CD8-positive, alpha-beta memory T cell (primary cell): Measurements from ENCODE around the gene RFC1. TPM values are rescaled to one million over a fixed set of nuclear protein-coding genes. Genes with fewer than 3 reads are reported as not detected.

Experiments
- CTCF ChIA-PET: fragments of 350-600 bp; sonication (Branson Sonifier 250); formaldehyde crosslinking; loops from one replicate; lab custom pipeline; 2021; ENCODE audit warnings: antibody characterized with exemption; lab: Charles Lee
- POLR2A ChIA-PET: fragments of 350-600 bp; sonication (Branson Sonifier 250); formaldehyde crosslinking; loops from one replicate; lab custom pipeline; 2021; ENCODE audit warnings: antibody characterized with exemption; lab: Charles Lee
- DNase-seq, 5 donors: peaks; one replicate each; pipeline versions ENCODE4 v3.0.0 to v3.0.0-alpha.2; 2020 to 2022; ENCODE audit warnings: mixed read lengths in 1 of 5
- H3K27ac ChIP-seq: one replicate; pipeline ENCODE4 v1.7.0; 2013; ENCODE audit warnings: low read depth, mild to moderate bottlenecking, low read length, moderate library complexity
- H3K27me3 ChIP-seq: 2 replicates; pipeline ENCODE4 v1.7.0; 2013; ENCODE audit warnings: low read length, mild to moderate bottlenecking; ENCODE audit not compliant: insufficient read depth, poor library complexity, severe bottlenecking
- H3K36me3 ChIP-seq: 2 replicates; pipeline ENCODE4 v1.7.0; 2013; ENCODE audit warnings: mild to moderate bottlenecking, low read length, moderate library complexity; ENCODE audit not compliant: insufficient read depth
- H3K4me1 ChIP-seq: 2 replicates; pipeline ENCODE4 v1.7.0; 2013; ENCODE audit warnings: mild to moderate bottlenecking, low read length, moderate library complexity; ENCODE audit not compliant: insufficient read depth
- H3K4me3 ChIP-seq: 2 replicates; pipeline ENCODE4 v1.7.0; 2013; ENCODE audit warnings: mild to moderate bottlenecking, low read length
- H3K9me3 ChIP-seq: 2 replicates; pipeline ENCODE4 v1.7.0; 2013; ENCODE audit warnings: mild to moderate bottlenecking, low read length
- H3K27ac Mint-ChIP-seq, 8 donors: one replicate each; pipeline ENCODE4 v1.8.0; 2020 to 2021; ENCODE audit warnings: mixed read lengths in 8 of 8, mild to moderate bottlenecking in 6 of 8, inconsistent platforms in 3 of 8, moderate library complexity in 3 of 8
- H3K27me3 Mint-ChIP-seq, 2 donors: one replicate each; pipeline ENCODE4 v1.8.0; 2020 to 2021; ENCODE audit warnings: mixed read lengths in 2 of 2, mild to moderate bottlenecking in 1 of 2, moderate library complexity in 1 of 2
- H3K36me3 Mint-ChIP-seq, 3 donors: one replicate each; pipeline ENCODE4 v1.8.0; 2020 to 2021; ENCODE audit warnings: mixed read lengths in 3 of 3, inconsistent platforms in 1 of 3, mild to moderate bottlenecking in 1 of 3
- H3K4me1 Mint-ChIP-seq, 3 donors: one replicate each; pipeline ENCODE4 v1.8.0; 2020 to 2021; ENCODE audit warnings: mixed read lengths in 3 of 3, inconsistent platforms in 1 of 3, mild to moderate bottlenecking in 1 of 3
- H3K4me3 Mint-ChIP-seq, 7 donors: one replicate each; pipeline ENCODE4 v1.8.0; 2020 to 2021; ENCODE audit warnings: mixed read lengths in 7 of 7, mild to moderate bottlenecking in 6 of 7, moderate library complexity in 4 of 7, inconsistent platforms in 2 of 7
- H3K9me3 Mint-ChIP-seq, 5 donors: one replicate each; pipeline ENCODE4 v1.8.0; 2020 to 2022; ENCODE audit warnings: mixed read lengths in 5 of 5, mild to moderate bottlenecking in 3 of 5, moderate library complexity in 2 of 5, inconsistent platforms in 1 of 5
- polyA plus RNA-seq: library from polyadenylated mRNA; unstranded; fragments of 300-500 nt; fragmentation: Illumina TruSeq; gene quantifications from one replicate; pipeline ENCODE4 v1.2.3, GENCODE V29; 2021
- total RNA-seq, 2 experiments: library from RNA; stranded (reverse); gene quantifications; one replicate each; pipeline ENCODE4 v1.2.3, GENCODE V29; 2021

Gene RFC1
- total and polyA plus RNA-seq, 3 experiments from 2014 or later, result 45.7 to 82.9 (median 79.8) TPM

GRCh38 chr4:39324446-39324845 is 41.7 kb downstream of the RFC1 start:
- Mint-ChIP-seq H3K4me1 (peaks cover 7 to 12% (median 7%) of the 10 kb centered on the region in 3 donors), H3K27me3 (no peaks in the 10 kb centered on the region), H3K27ac (no peak overlapping the region), H3K36me3 (peaks cover 9 to 78% (median 29%) of the 10 kb centered on the region in 3 donors), H3K4me3 (no peak overlapping the region), H3K9me3 (no peaks in the 10 kb centered on the region)
- Histone ChIP-seq H3K27ac (no peak overlapping the region), H3K36me3 (peaks cover 21% of the 10 kb centered on the region), H3K27me3 (no peaks in the 10 kb centered on the region), H3K4me1 (no peaks in the 10 kb centered on the region), H3K4me3 (no peak overlapping the region), H3K9me3 (no peaks in the 10 kb centered on the region)
- ChIA-PET CTCF (no interaction called here), POLR2A (no interaction called here)
- DNase-seq, result no peak

- peaks cover 7 to 10% (median 7%) of the 10 kb centered on the region in 3 donors for H3K4me1 Mint-ChIP-seq
- H3K4me3 Mint-ChIP-seq, result no peak overlapping the region
- H3K36me3 Mint-ChIP-seq, result peaks cover 9 to 77% (median 29%) of the 10 kb centered on the region in 3 donors
- Histone ChIP-seq H3K36me3 (peaks cover 21% of the 10 kb centered on the region), H3K27ac (no peak overlapping the region), H3K4me1 (no peaks in the 10 kb centered on the region), H3K4me3 (no peak overlapping the region), H3K27me3 (no peaks in the 10 kb centered on the region), H3K9me3 (no peaks in the 10 kb centered on the region)
- no peaks in the 10 kb centered on the region for H3K9me3 Mint-ChIP-seq
- POLR2A ChIA-PET, result no interaction called here
- no peak for DNase-seq
- CTCF ChIA-PET, result no interaction called here
- no peak overlapping the region for H3K27ac Mint-ChIP-seq
- H3K27me3 Mint-ChIP-seq, result no peaks in the 10 kb centered on the region
These were observed 42.3 kb downstream of the RFC1 start for GRCh38 chr4:39323821-39324220.

DNA sequence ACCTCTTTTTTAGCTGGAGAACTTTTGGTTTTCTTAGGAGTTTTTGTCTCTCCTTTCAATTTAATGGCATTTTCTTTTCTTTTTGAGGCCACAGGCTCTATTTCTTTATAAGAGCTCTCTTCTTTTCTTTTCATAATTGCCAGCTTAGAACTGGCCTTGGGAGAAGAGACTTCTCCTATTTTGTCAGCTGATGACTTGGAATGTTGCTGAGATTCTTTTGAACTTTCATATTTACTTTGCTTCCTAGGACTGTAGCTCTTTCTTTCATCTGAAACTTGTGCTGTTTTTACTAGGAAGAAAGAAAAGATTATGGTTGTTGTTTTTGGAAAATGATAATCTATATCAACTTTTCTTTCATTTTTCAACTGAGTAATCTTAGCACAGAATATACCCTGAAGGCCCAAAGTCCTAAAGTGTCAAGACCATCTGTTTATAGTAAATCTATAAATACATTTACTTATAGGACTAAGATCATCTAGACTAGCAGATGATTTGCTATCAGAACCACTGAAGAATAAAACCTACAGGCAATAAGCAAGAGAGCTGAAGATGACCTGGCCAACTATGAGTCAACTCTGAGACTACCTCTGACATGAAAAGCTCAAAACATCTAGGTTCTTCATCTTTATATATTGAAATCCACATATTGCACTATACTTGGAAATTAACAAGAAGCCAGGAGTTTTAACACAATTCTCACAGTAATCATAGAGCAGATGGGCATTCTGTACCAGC is 45.6 kb downstream of the RFC1 start:
- CTCF ChIA-PET, result no interaction called here

DNA sequence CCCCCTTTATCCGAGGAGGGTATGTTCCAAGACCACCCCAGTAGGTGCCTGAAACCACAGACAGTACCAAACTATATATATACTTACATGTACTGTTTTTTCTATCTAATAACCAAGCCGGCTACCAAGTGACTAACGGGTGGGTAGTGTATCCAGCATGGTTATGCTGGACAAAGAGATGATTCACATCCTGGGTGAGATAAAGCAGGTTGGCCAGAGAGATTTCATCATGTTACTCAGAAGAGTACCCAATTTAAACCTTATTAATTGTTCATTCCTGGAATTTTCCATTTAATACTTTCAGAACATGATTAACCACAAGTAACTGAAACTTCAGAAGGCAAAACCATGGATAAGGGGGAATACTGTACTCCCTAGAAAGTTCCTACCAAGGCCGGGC is 46.5 kb downstream of the RFC1 start:
- no peaks in the 10 kb centered on the region for H3K27me3 ChIP-seq
- Mint-ChIP-seq H3K9me3 (no peaks in the 10 kb centered on the region), H3K36me3 (peaks cover 5 to 61% (median 12%) of the 10 kb centered on the region in 3 donors), H3K4me1 (no peaks in the 10 kb centered on the region), H3K27ac (peak overlapping the region in 1 of 8 donors; percentile 38), H3K4me3 (no peak overlapping the region), H3K27me3 (no peaks in the 10 kb centered on the region)
- no peaks in the 10 kb centered on the region for H3K4me1 ChIP-seq
- no peak overlapping the region for H3K4me3 ChIP-seq
- no peak overlapping the region for H3K27ac ChIP-seq
- CTCF ChIA-PET, result no interaction called here
- POLR2A ChIA-PET, result no interaction called here
- no peaks in the 10 kb centered on the region for H3K9me3 ChIP-seq
- no peak for DNase-seq
- peaks cover 18% of the 10 kb centered on the region for H3K36me3 ChIP-seq

More for the DNA sequence above, 45.6 kb downstream of the RFC1 start:
- POLR2A ChIA-PET, result interaction anchor here (0.7 kb wide), 1 partner anchor 25 kb away, joined by 9 read pairs; no protein-coding TSS in a partner anchor
- H3K9me3 ChIP-seq, result no peaks in the 10 kb centered on the region
- H3K27ac Mint-ChIP-seq, result no peak overlapping the region
- no peak overlapping the region for H3K4me3 Mint-ChIP-seq
- H3K27me3 ChIP-seq, result no peaks in the 10 kb centered on the region
- H3K36me3 ChIP-seq, result peaks cover 10% of the 10 kb centered on the region
- no peak overlapping the region for H3K27ac ChIP-seq
- H3K36me3 Mint-ChIP-seq, result peaks cover 5 to 69% (median 17%) of the 10 kb centered on the region in 3 donors
- H3K9me3 Mint-ChIP-seq, result no peaks in the 10 kb centered on the region
- H3K4me1 Mint-ChIP-seq, result peaks cover 0 to 2% (median 0%) of the 10 kb centered on the region in 3 donors
- no peak for DNase-seq
- H3K4me1 ChIP-seq, result no peaks in the 10 kb centered on the region
- H3K4me3 ChIP-seq, result no peak overlapping the region
- no peaks in the 10 kb centered on the region for H3K27me3 Mint-ChIP-seq

GRCh38 chr4:39312816-39313215 is 53.3 kb downstream of the RFC1 start:
- Mint-ChIP-seq H3K27me3 (no peaks in the 10 kb centered on the region), H3K4me1 (no peaks in the 10 kb centered on the region), H3K36me3 (peaks cover 0 to 65% (median 23%) of the 10 kb centered on the region in 3 donors), H3K27ac (peak overlapping the region in 2 of 8 donors; percentile 14 to 35), H3K4me3 (no peak overlapping the region), H3K9me3 (no peaks in the 10 kb centered on the region)
- Histone ChIP-seq H3K9me3 (no peaks in the 10 kb centered on the region), H3K27ac (no peak overlapping the region), H3K27me3 (no peaks in the 10 kb centered on the region), H3K36me3 (peaks cover 43% of the 10 kb centered on the region), H3K4me3 (no peak overlapping the region), H3K4me1 (no peaks in the 10 kb centered on the region)
- DNase-seq, result no peak
- POLR2A ChIA-PET, result no interaction called here
- CTCF ChIA-PET, result no interaction called here

DNA sequence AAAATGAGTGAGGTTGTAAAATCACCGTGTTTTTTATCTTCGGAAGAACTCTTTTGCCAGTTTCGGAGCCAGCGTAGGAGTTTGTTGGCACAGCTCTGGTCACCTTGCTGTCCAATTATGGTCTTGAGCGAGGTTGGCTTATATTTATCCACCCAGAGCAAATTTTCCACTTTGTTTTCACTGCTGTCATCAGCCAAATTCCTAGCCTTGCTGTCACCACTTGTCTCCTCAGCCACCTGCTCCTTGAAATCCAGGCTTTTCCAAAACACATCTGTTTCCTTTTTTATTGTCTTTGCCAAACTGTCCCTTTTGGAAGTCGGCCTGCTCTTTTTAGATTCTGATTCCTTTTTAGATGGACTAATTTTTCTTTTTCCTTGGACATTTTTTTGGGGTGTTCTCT is 57.6 kb downstream of the RFC1 start:
- Mint-ChIP-seq H3K4me3 (no peak overlapping the region), H3K27me3 (no peaks in the 10 kb centered on the region), H3K36me3 (peaks cover 6 to 84% (median 34%) of the 10 kb centered on the region in 3 donors), H3K4me1 (no peaks in the 10 kb centered on the region), H3K27ac (peak overlapping the region in 3 of 8 donors; percentile 25 to 52 (median 37)), H3K9me3 (no peaks in the 10 kb centered on the region)
- H3K9me3 ChIP-seq, result no peaks in the 10 kb centered on the region
- no peak for DNase-seq
- H3K4me1 ChIP-seq, result no peaks in the 10 kb centered on the region
- POLR2A ChIA-PET, result no interaction called here
- H3K27me3 ChIP-seq, result no peaks in the 10 kb centered on the region
- H3K27ac ChIP-seq, result no peak overlapping the region
- no peak overlapping the region for H3K4me3 ChIP-seq
- H3K36me3 ChIP-seq, result peaks cover 48% of the 10 kb centered on the region
- CTCF ChIA-PET, result no interaction called here

- H3K9me3 ChIP-seq, result no peaks in the 10 kb centered on the region
- no peaks in the 10 kb centered on the region for H3K27me3 Mint-ChIP-seq
- H3K4me1 Mint-ChIP-seq, result no peaks in the 10 kb centered on the region
- H3K27ac ChIP-seq, result no peak overlapping the region
- DNase-seq, result no peak
- ChIA-PET CTCF (no interaction called here), POLR2A (no interaction called here)
- peak overlapping the region in 1 of 8 donors; percentile 20 for H3K27ac Mint-ChIP-seq
- H3K4me3 Mint-ChIP-seq, result no peak overlapping the region
- no peak overlapping the region for H3K4me3 ChIP-seq
- H3K27me3 ChIP-seq, result no peaks in the 10 kb centered on the region
- H3K4me1 ChIP-seq, result no peaks in the 10 kb centered on the region
- H3K36me3 Mint-ChIP-seq, result peaks cover 9 to 82% (median 33%) of the 10 kb centered on the region in 3 donors
- H3K36me3 ChIP-seq, result peaks cover 55% of the 10 kb centered on the region
- H3K9me3 Mint-ChIP-seq, result no peaks in the 10 kb centered on the region
These were observed 60.1 kb downstream of the RFC1 start for GRCh38 chr4:39305912-39306677.

DNA sequence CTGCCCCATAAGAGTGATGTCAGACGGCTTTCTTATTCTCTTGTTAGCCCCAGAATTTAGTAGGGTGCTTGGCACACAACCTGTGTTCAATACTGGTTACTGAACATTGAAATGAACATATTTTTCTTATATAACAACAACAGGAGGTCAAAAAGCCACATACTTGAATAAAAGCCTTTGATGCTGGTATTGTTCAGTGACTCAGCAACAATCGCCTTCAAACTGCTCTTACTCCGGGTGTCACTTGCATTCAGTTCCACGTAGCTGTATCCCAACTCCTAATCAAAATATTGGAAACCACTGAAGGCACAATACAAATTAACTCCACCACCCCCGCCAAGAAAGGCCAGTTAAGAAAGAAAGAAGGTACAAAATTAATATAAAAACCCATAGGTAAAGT is 61.5 kb downstream of the RFC1 start:
- peaks cover 12 to 85% (median 39%) of the 10 kb centered on the region in 3 donors for H3K36me3 Mint-ChIP-seq
- Histone ChIP-seq H3K27ac (no peak overlapping the region), H3K4me3 (no peak overlapping the region), H3K27me3 (no peaks in the 10 kb centered on the region), H3K4me1 (no peaks in the 10 kb centered on the region), H3K36me3 (peaks cover 57% of the 10 kb centered on the region), H3K9me3 (no peaks in the 10 kb centered on the region)
- CTCF ChIA-PET, result no interaction called here
- no peak for DNase-seq
- H3K4me1 Mint-ChIP-seq, result no peaks in the 10 kb centered on the region
- H3K4me3 Mint-ChIP-seq, result no peak overlapping the region
- H3K27me3 Mint-ChIP-seq, result no peaks in the 10 kb centered on the region
- H3K27ac Mint-ChIP-seq, result no peak overlapping the region
- H3K9me3 Mint-ChIP-seq, result no peaks in the 10 kb centered on the region
- POLR2A ChIA-PET, result no interaction called here
